GM19043 (cell line): ENCODE data around the gene FGF1.

Experiments
- ATAC-seq: cut with Tn5 transposase; IDR thresholded peaks from one replicate; pipeline ENCODE4 v1.9.1; 2021; ENCODE audit warnings: low read depth; ENCODE audit not compliant: unreplicated experiment

FGF1 gene

GRCh38 chr5:142644640-142645361, 41.1 kb downstream of the FGF1 start:
- no peak for ATAC-seq

GRCh38 chr5:142644127-142644526, 41.8 kb downstream of the FGF1 start:
- ATAC-seq = no peak

- no peak for ATAC-seq
These were observed 42.3 kb downstream of the FGF1 start for GRCh38 chr5:142643634-142644033.

GRCh38 chr5:142642427-142642826, 43.5 kb downstream of the FGF1 start:
- ATAC-seq = no peak

GRCh38 chr5:142641711-142642110, 44.2 kb downstream of the FGF1 start:
- ATAC-seq = no peak

- ATAC-seq = no peak
These were observed 45.4 kb downstream of the FGF1 start for GRCh38 chr5:142640316-142641005.

- no peak for ATAC-seq
These were observed 46.4 kb downstream of the FGF1 start for GRCh38 chr5:142639455-142639854.

GRCh38 chr5:142637871-142638270, 48.0 kb downstream of the FGF1 start:
- no peak for ATAC-seq

GRCh38 chr5:142636698-142637324, 49.1 kb downstream of the FGF1 start:
- ATAC-seq = no peak

GRCh38 chr5:142636093-142636492, 49.8 kb downstream of the FGF1 start:
- no peak for ATAC-seq

GRCh38 chr5:142634216-142635011, 51.5 kb downstream of the FGF1 start:
- ATAC-seq = no peak

- ATAC-seq = no peak
These were observed 54.9 kb downstream of the FGF1 start for GRCh38 chr5:142630927-142631539.

- no peak for ATAC-seq
These were observed 58.3 kb downstream of the FGF1 start for GRCh38 chr5:142627383-142628217.

- ATAC-seq = no peak
These were observed 59.1 kb downstream of the FGF1 start for GRCh38 chr5:142626786-142627185.

GRCh38 chr5:142626099-142626498, 59.8 kb downstream of the FGF1 start:
- no peak for ATAC-seq

GRCh38 chr5:142621227-142621626, 64.7 kb downstream of the FGF1 start:
- no peak for ATAC-seq

- no peak for ATAC-seq
These were observed 66.1 kb downstream of the FGF1 start for GRCh38 chr5:142619815-142620214.

- no peak for ATAC-seq
These were observed 67.8 kb downstream of the FGF1 start for GRCh38 chr5:142618130-142618523.

- ATAC-seq = no peak
These were observed 68.3 kb downstream of the FGF1 start for GRCh38 chr5:142617416-142618129.
